Testis (tissue), 2 donors: ENCODE results near the gene SDF4.

Source experiments
- CTCF ChIP-seq, 3 experiments: fragments of 450-650 bp in 2 of 3; fragments of 200-600 bp in 1 of 3; sonication (generic) in 1 of 3; IDR thresholded peaks; one replicate each; pipeline ENCODE4 v1.5.1; 2016 to 2019; ENCODE audit warnings: antibody characterized with exemption in 3 of 3, mild to moderate bottlenecking in 2 of 3, moderate library complexity in 1 of 3
- POLR2A ChIP-seq: fragments of 450-650 bp; IDR thresholded peaks from one replicate; pipeline ENCODE4 v1.6.1; 2017; ENCODE audit warnings: antibody characterized with exemption, mild to moderate bottlenecking, moderate library complexity

- no peak for TF ChIP-seq CTCF (IDR thresholded peaks at IDR 0.05)
- TF ChIP-seq POLR2A = no peak
Measured at GRCh38 chr1:1189111-1189510, 42.7 kb downstream of the SDF4 start.
